Effector memory CD4-positive, alpha-beta T cell (primary cell): ENCODE data around the gene DFFA.
A peak's percentile ranks its signal among the peaks of the same experiment; 100 is the strongest.
"Not testable (repeated sequence)": the region's sequence is repeated elsewhere in the genome, so short reads cannot be mapped to it uniquely, and the experiment has no call there.

Experiments used
- DNase-seq, 3 donors: peaks; one replicate each; pipeline ENCODE4 v3.0.0-alpha.2; 2020
- H3K27ac ChIP-seq: 2 replicates; pipeline ENCODE4 v1.7.0; 2013; ENCODE audit warnings: mild to moderate bottlenecking, low read length, moderate library complexity; ENCODE audit not compliant: insufficient read depth, poor library complexity, severe bottlenecking
- H3K27me3 ChIP-seq: replicated peaks from 2 replicates; pipeline ENCODE4 v1.7.0; 2013; ENCODE audit warnings: mild to moderate bottlenecking, low read length; ENCODE audit not compliant: insufficient read depth, control insufficient read depth, poor library complexity, severe bottlenecking
- H3K36me3 ChIP-seq: 2 replicates; pipeline ENCODE4 v1.7.0; 2013; ENCODE audit warnings: mild to moderate bottlenecking, low read length, moderate library complexity; ENCODE audit not compliant: control insufficient read depth, insufficient read depth
- H3K4me1 ChIP-seq: 2 replicates; pipeline ENCODE4 v1.7.0; 2013; ENCODE audit warnings: low read length, mild to moderate bottlenecking; ENCODE audit not compliant: control insufficient read depth, insufficient read depth, poor library complexity, severe bottlenecking
- H3K4me3 ChIP-seq: 2 replicates; pipeline ENCODE4 v1.7.0; 2013; ENCODE audit warnings: low read length, low read depth, mild to moderate bottlenecking; ENCODE audit not compliant: insufficient read depth, poor library complexity, severe bottlenecking
- H3K9me3 ChIP-seq: 2 replicates; pipeline ENCODE4 v1.7.0; 2013; ENCODE audit warnings: mild to moderate bottlenecking, low read length, moderate library complexity; ENCODE audit not compliant: control insufficient read depth

Gene DFFA

GRCh38 chr1:10506046-10506676 lies 33.8 kb upstream of the DFFA start:
- not testable (repeated sequence) for DNase-seq

GRCh38 chr1:10504249-10504648 lies 31.9 kb upstream of the DFFA start:
- Histone ChIP-seq H3K27ac (no peak overlapping the region), H3K4me1 (peaks cover 10% of the 10 kb centered on the region), H3K36me3 (no peaks in the 10 kb centered on the region), H3K27me3 (no peaks in the 10 kb centered on the region), H3K4me3 (no peak overlapping the region), H3K9me3 (no peaks in the 10 kb centered on the region)
- no peak for DNase-seq

More at GRCh38 chr1:10506046-10506676, 33.8 kb upstream of the DFFA start:
- H3K36me3 ChIP-seq, H3K27ac ChIP-seq, H3K4me3 ChIP-seq, H3K27me3 ChIP-seq, H3K9me3 ChIP-seq: not testable (repeated sequence)
- peaks cover 24% of the 10 kb centered on the region for H3K4me1 ChIP-seq

- no peaks in the 10 kb centered on the region for H3K27me3 ChIP-seq
- H3K4me1 ChIP-seq = peaks cover 4% of the 10 kb centered on the region
- no peak overlapping the region for H3K27ac ChIP-seq
- H3K9me3 ChIP-seq = no peaks in the 10 kb centered on the region
- H3K4me3 ChIP-seq = no peak overlapping the region
- no peaks in the 10 kb centered on the region for H3K36me3 ChIP-seq
- DNase-seq = no peak
Measured at GRCh38 chr1:10502206-10502605, 29.9 kb upstream of the DFFA start.

GRCh38 chr1:10498231-10498630 lies 25.9 kb upstream of the DFFA start:
- Histone ChIP-seq H3K27me3 (no peaks in the 10 kb centered on the region), H3K4me1 (peaks cover 7% of the 10 kb centered on the region), H3K27ac (no peak overlapping the region), H3K4me3 (no peak overlapping the region), H3K36me3 (no peaks in the 10 kb centered on the region), H3K9me3 (no peaks in the 10 kb centered on the region)
- DNase-seq = no peak

- Histone ChIP-seq H3K27ac (no peak overlapping the region), H3K9me3 (no peaks in the 10 kb centered on the region), H3K4me1 (peaks cover 7% of the 10 kb centered on the region), H3K27me3 (no peaks in the 10 kb centered on the region), H3K4me3 (no peak overlapping the region), H3K36me3 (no peaks in the 10 kb centered on the region)
- DNase-seq = no peak
Measured at GRCh38 chr1:10497109-10497508, 24.8 kb upstream of the DFFA start.

GRCh38 chr1:10495952-10496351 lies 23.6 kb upstream of the DFFA start:
- Histone ChIP-seq H3K9me3 (no peaks in the 10 kb centered on the region), H3K4me1 (peaks cover 7% of the 10 kb centered on the region), H3K4me3 (no peak overlapping the region), H3K36me3 (no peaks in the 10 kb centered on the region), H3K27ac (peak overlapping the region; percentile 66), H3K27me3 (no peaks in the 10 kb centered on the region)
- DNase-seq = no peak

- H3K27me3 ChIP-seq = no peaks in the 10 kb centered on the region
- H3K9me3 ChIP-seq = no peaks in the 10 kb centered on the region
- peaks cover 7% of the 10 kb centered on the region for H3K4me1 ChIP-seq
- H3K36me3 ChIP-seq = no peaks in the 10 kb centered on the region
- no peak for DNase-seq
- peak overlapping the region; percentile 66 for H3K27ac ChIP-seq
- H3K4me3 ChIP-seq = peak overlapping the region; percentile 55
Measured at GRCh38 chr1:10495475-10495817, 23.1 kb upstream of the DFFA start.

GRCh38 chr1:10494754-10495474 lies 22.6 kb upstream of the DFFA start:
- H3K27me3 ChIP-seq = no peaks in the 10 kb centered on the region
- H3K9me3 ChIP-seq = no peaks in the 10 kb centered on the region
- peaks cover 7% of the 10 kb centered on the region for H3K4me1 ChIP-seq
- peak; percentile 36 to 60 (median 55) for DNase-seq
- no peaks in the 10 kb centered on the region for H3K36me3 ChIP-seq
- H3K27ac ChIP-seq = peak overlapping the region; percentile 66
- peak overlapping the region; percentile 55 for H3K4me3 ChIP-seq

- H3K4me1 ChIP-seq = peaks cover 7% of the 10 kb centered on the region
- no peaks in the 10 kb centered on the region for H3K9me3 ChIP-seq
- H3K27ac ChIP-seq = no peak overlapping the region
- H3K36me3 ChIP-seq = no peaks in the 10 kb centered on the region
- H3K27me3 ChIP-seq = no peaks in the 10 kb centered on the region
- no peak overlapping the region for H3K4me3 ChIP-seq
- DNase-seq = no peak
Measured at GRCh38 chr1:10494418-10494753, 22.1 kb upstream of the DFFA start.

GRCh38 chr1:10490286-10490970 lies 18.1 kb upstream of the DFFA start:
- Histone ChIP-seq H3K4me3 (no peak overlapping the region), H3K9me3 (no peaks in the 10 kb centered on the region), H3K36me3 (no peaks in the 10 kb centered on the region), H3K27me3 (no peaks in the 10 kb centered on the region), H3K4me1 (peaks cover 2% of the 10 kb centered on the region), H3K27ac (no peak overlapping the region)
- DNase-seq = no peak
